Muscle layer of colon (tissue), 2 donors: ENCODE results near the gene FGFR3.
"Not testable (repeated sequence)": the region's sequence is repeated elsewhere in the genome, so short reads cannot be mapped to it uniquely, and the experiment has no call there.

ENCODE experiments used
- H3K27ac ChIP-seq: one replicate; pipeline ENCODE4 v1.7.0; 2013; ENCODE audit warnings: low read depth, mild to moderate bottlenecking, low read length, moderate library complexity
- H3K27me3 ChIP-seq, 2 donors: one replicate each; pipeline ENCODE4 v1.7.0; 2013; ENCODE audit warnings: low read length in 2 of 2, mild to moderate bottlenecking in 2 of 2; ENCODE audit not compliant: insufficient read depth in 2 of 2, control insufficient read depth in 1 of 2
- H3K36me3 ChIP-seq: one replicate; pipeline ENCODE4 v1.7.0; 2013; ENCODE audit warnings: mild to moderate bottlenecking, low read length; ENCODE audit not compliant: insufficient read depth
- H3K4me1 ChIP-seq: one replicate; pipeline ENCODE4 v1.7.0; 2013; ENCODE audit warnings: mild to moderate bottlenecking, low read length; ENCODE audit not compliant: insufficient read depth
- H3K4me3 ChIP-seq, 2 donors: one replicate each; pipeline ENCODE4 v1.7.0; 2013; ENCODE audit warnings: low read length in 2 of 2, low read depth in 1 of 2, mild to moderate bottlenecking in 1 of 2, moderate library complexity in 1 of 2
- H3K9ac ChIP-seq: one replicate; pipeline ENCODE4 v1.7.0; 2013; ENCODE audit warnings: low read length
- H3K9me3 ChIP-seq: one replicate; pipeline ENCODE4 v1.7.0; 2013; ENCODE audit warnings: mild to moderate bottlenecking, low read length
- donor health status: abdominal sarcoma.
- donor health status: Adenocarcinoma of cecum.

The FGFR3 gene

DNA sequence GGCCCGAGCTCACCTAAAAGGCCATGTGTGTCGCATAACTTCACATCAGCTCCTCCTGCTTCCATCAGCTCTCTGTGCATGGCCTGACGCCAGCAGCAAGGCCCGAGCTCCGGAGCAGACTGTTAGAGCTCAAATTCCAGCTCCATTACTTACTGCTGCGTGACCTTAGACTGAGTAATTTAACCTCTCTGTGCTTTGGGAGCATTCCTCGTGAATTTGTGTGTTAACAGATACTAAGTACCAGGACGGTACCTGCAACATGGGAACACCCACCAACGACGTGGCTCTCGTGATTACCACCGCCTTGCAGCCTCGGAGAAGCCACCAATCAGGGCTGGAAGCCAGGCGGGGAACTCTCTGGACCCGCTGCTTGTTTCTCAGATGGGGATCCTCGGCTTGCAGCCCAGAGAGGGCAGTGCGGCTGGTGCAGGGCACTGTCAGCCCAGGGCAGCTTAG lies 49.9 kb downstream of the FGFR3 start:
- H3K4me1 ChIP-seq = no peaks in the 10 kb centered on the region
- no peak overlapping the region for H3K27ac ChIP-seq
- peaks cover 38% of the 10 kb centered on the region for H3K36me3 ChIP-seq
- H3K9ac ChIP-seq = no peak overlapping the region
- no peaks in the 10 kb centered on the region for H3K9me3 ChIP-seq
- H3K27me3 ChIP-seq = no peaks in the 10 kb centered on the region
- no peak overlapping the region for H3K4me3 ChIP-seq

DNA sequence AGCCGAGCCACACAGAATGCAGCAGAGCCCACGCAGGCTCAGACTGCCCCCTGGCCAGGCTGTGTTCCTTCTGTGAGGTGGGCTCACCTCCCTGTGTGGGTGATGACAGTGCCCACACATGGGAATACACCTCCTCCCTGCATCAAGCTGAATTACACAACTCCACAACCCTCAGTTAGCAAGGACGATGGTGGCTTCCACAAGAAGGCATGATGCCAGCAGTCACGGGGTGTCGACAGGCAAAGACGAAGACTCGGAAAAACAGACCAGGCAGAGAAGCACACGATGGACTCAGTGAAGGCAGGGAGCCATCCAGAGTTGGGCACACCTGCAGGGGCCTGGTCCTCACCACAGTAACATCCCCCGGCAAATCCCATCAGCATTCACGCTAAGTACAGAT lies 50.8 kb downstream of the FGFR3 start:
- H3K4me3 ChIP-seq = no peak overlapping the region
- H3K9ac ChIP-seq = no peak overlapping the region
- H3K4me1 ChIP-seq = no peaks in the 10 kb centered on the region
- H3K27ac ChIP-seq = no peak overlapping the region
- no peaks in the 10 kb centered on the region for H3K9me3 ChIP-seq
- peaks cover 38% of the 10 kb centered on the region for H3K36me3 ChIP-seq
- H3K27me3 ChIP-seq = no peaks in the 10 kb centered on the region

DNA sequence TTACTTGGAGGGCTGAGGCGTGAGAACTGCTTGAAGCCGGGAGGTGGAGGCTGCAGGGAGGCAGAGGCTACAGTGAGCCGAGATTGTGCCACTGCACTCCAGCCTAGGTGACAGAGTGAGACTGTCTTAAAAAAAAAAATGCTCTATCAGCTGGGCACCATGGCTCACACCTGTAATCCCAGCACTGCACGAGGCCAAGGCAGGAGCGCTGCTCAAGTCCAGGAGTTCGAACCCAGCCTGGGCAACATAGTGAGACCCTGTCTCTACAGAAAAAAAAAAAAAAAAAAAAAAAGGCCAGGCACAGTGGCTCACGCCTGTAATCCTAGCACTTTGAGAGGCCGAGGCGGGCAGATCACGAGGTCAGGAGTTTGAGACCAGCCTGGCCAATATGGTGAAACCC lies 51.5 kb downstream of the FGFR3 start:
- not testable (repeated sequence) for H3K27me3 ChIP-seq, H3K27ac ChIP-seq, H3K9me3 ChIP-seq, H3K4me3 ChIP-seq, H3K9ac ChIP-seq, H3K4me1 ChIP-seq
- peaks cover 31% of the 10 kb centered on the region for H3K36me3 ChIP-seq

DNA sequence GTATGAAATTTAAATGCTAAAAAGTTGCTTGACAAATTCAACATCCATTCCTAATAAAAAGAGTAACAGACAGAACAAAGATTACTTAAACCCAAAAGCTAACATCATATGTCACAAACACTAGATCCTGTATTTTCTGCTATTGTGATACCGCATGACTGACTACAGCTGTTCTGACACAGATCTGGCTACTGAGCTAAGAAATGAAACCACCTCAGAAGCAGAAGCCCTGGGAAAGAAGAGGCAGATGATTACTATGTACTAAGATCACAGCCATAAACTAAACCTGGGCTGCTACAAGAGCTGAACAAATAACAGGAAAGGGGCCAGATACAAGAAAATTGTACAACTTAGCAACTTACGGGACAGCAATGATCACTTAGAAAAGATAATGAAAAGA lies 53.5 kb downstream of the FGFR3 start:
- Histone ChIP-seq H3K4me3 (no peak overlapping the region), H3K27ac (no peak overlapping the region), H3K27me3 (no peaks in the 10 kb centered on the region), H3K4me1 (no peaks in the 10 kb centered on the region), H3K36me3 (peaks cover 26% of the 10 kb centered on the region), H3K9me3 (no peaks in the 10 kb centered on the region), H3K9ac (no peak overlapping the region)

DNA sequence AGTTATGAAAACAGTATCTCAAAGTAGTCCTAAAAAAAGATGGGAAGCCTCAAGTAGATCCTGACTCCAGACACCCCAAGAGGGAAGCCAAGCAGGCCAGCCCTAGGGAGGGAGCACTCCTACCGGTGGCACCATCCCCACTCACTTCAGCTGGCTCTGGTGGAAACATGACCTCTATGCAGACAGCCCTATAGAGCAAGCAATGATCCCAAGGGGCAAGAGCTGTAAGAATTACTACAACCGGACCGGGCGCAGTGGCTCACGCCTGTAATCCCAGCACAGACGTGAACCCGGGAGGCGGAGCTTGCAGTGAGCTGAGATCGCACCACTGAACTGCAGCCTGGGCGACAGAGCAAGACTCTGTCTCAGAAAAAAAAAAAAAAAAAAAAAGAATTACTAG lies 57.2 kb downstream of the FGFR3 start:
- no peak overlapping the region for H3K4me3 ChIP-seq
- peaks cover 6% of the 10 kb centered on the region for H3K36me3 ChIP-seq
- no peaks in the 10 kb centered on the region for H3K9me3 ChIP-seq
- peaks cover 7% of the 10 kb centered on the region for H3K4me1 ChIP-seq
- H3K9ac ChIP-seq = no peak overlapping the region
- no peaks in the 10 kb centered on the region for H3K27me3 ChIP-seq
- H3K27ac ChIP-seq = no peak overlapping the region

DNA sequence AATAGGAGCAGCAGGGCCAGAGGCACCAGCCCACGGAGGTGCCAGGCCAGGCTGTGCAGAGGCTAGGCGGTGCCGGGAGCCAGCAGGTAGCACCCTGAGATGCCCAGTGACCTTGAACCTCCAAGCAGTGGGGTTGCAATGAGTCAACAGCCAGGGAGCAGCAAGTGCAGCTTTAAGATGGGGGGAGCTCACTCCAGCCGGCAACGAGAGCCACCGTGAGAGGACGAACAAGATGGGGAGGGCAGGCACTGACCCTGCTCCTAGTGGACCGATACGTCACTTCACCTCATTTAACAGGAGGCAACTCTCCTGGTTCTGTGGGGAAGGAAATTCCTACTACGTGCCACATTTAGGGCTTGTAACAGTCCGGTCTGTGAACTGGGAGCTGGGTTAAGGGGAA lies 58.1 kb downstream of the FGFR3 start:
- Histone ChIP-seq H3K36me3 (peaks cover 6% of the 10 kb centered on the region), H3K9me3 (no peaks in the 10 kb centered on the region), H3K4me3 (no peak overlapping the region), H3K27me3 (no peaks in the 10 kb centered on the region), H3K9ac (no peak overlapping the region), H3K4me1 (peaks cover 7% of the 10 kb centered on the region), H3K27ac (no peak overlapping the region)

DNA sequence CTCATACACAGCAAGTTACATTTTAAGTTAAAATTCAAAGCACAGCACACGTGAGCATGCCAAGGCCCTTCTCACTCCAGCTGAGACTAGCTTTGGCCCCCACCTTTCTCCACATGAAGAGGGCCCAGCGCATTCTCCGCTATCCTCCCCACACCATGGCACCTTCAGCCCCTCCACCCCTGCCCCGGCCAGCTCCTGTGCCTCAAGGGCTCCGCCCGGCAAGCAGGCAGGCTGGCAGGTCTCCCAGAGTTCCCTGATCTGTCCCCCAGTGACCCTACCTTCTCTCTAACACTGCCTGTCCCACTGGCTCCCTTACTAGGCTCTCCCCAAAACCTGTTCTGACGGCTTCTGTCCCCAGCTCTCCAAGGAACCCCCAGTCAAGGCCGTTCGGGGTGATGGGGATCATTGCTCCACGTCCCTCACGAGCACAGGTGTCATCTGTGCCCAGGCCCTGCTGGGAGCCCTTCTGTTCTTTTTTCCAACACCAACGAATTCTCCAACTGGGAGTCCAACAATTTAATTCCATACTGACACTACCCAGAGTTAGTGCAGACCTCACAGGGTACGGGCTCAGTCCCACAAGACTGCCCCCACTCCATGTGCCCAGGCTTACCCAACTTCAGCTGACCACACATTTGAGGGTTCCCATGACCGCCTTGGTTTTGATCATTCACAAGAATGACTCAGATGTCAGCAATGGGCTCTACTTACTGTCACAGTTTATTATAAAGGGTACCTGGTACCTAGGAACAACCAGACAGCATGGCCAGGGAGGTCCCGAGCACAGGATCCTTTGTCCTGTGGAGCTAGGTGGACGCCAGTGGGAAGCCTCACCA lies 58.7 kb downstream of the FGFR3 start:
- Histone ChIP-seq H3K9me3 (no peaks in the 10 kb centered on the region), H3K27me3 (no peaks in the 10 kb centered on the region), H3K27ac (no peak overlapping the region), H3K9ac (no peak overlapping the region), H3K4me1 (peaks cover 7% of the 10 kb centered on the region), H3K4me3 (no peak overlapping the region), H3K36me3 (no peaks in the 10 kb centered on the region)

DNA sequence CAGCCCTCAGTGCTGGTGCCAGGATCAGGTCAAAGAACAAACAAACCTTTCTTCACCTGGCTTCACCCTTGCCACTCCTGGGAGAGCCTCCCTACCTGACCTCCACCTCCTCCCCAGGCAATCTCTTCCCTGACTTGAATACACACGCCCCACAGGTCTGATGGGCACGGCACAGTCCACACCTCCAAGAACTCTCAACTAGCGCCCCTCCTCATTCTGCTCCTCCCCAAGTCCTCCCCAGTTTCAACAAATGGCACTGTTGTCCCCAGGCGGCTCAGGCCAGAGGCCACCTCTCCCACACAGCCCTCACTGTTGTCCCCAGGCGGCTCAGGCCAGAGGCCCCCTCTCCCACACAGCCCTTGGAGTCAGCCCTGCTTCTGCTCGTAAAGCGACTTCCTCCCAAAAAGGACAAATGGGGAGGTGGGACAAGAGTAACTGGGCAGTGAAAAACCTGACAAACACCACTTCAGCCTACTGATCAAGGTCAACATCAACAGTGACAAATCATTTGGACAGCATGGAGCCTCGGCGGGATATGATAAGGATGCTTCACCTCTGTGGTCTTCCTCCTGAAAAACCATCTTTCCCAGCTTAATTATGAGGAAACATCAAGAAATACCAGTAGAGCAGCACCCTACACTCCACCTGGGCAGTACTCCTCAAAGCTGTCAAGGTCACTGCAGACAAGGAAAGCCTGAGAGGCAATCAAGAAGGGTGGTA lies 60.0 kb downstream of the FGFR3 start:
- Histone ChIP-seq H3K36me3 (no peaks in the 10 kb centered on the region), H3K27ac (no peak overlapping the region), H3K9ac (no peak overlapping the region), H3K4me1 (peaks cover 16% of the 10 kb centered on the region), H3K9me3 (no peaks in the 10 kb centered on the region), H3K27me3 (no peaks in the 10 kb centered on the region), H3K4me3 (no peak overlapping the region)

DNA sequence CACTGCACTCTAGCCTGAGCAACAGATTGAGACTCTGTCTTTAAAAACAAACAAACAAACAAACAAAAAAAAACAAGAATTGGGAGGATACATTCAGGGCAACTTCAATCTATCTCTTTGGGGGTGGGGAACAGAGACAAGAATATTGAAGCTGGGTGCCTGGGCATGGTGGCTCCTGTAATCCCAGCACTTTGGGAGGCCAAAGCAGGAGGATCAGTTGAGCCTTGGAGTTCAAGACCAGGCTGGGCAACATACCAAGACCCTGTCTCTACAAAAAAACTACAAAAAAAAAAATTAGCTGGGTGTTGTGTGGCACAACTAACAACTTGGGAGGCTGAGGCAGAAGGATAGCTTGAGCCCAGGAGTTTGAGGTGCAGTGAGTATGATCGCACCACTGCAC lies 61.7 kb downstream of the FGFR3 start:
- no peaks in the 10 kb centered on the region for H3K27me3 ChIP-seq
- peaks cover 16% of the 10 kb centered on the region for H3K4me1 ChIP-seq
- H3K27ac ChIP-seq = no peak overlapping the region
- H3K9ac ChIP-seq = peak overlapping the region; percentile 33
- no peaks in the 10 kb centered on the region for H3K36me3 ChIP-seq
- no peaks in the 10 kb centered on the region for H3K9me3 ChIP-seq
- peak overlapping the region; percentile 68 to 83 for H3K4me3 ChIP-seq

DNA sequence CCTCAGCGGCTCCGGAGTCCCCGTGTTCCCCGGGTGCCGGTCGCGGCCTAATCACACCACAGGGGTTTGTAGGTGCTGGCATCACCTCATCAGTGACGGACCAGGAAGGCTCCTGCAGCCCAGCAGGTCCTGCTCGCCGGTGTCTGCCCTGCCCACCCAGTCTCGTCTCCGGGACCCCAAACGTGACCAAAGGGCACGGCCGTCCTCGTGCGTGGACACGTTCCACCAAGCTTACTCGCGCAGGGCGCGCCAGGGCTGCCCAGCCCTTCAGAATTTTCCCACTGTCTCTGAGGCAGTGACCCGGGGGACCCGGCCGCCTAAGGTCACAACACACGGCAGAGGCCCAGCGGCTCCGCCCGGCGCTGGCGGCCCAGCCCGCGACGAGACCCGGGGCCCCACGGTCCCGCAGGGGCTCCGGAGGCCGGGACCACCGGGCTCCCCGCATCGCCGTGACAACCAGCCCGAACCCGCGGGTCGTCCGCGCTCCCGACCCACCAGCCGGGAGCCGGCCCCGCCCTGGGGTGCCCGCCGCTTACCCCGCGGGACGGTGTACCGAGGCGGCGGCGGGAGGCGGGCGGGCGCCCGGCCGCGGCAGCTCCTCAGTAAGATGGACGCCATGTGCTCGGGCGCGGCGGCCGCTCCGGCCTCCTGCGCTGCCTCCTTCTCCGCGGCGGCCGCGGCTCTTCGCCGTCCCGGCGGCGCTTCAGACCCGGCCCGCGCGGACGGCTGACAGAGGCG lies 62.4 kb downstream of the FGFR3 start:
- peak overlapping the region; percentile 68 to 83 for H3K4me3 ChIP-seq
- H3K9me3 ChIP-seq = no peaks in the 10 kb centered on the region
- peak overlapping the region; percentile 33 for H3K9ac ChIP-seq
- no peaks in the 10 kb centered on the region for H3K36me3 ChIP-seq
- peaks cover 16% of the 10 kb centered on the region for H3K4me1 ChIP-seq
- H3K27ac ChIP-seq = peak overlapping the region; percentile 68
- no peaks in the 10 kb centered on the region for H3K27me3 ChIP-seq
